ENCODE results near the gene LTBP3.

LTBP3 gene

GRCh38 chr11:65497141-65498041, 60.8 kb downstream of the LTBP3 start:
- in situ Hi-C loops (cut with HindIII; ENCODE audit: low sequenced_read_pairs), result loop anchor here (5.0 kb wide), 1 partner anchor 75 kb away; the partner anchor contains the start of gene NEAT1
- TF ChIP-seq, protein P1, sequence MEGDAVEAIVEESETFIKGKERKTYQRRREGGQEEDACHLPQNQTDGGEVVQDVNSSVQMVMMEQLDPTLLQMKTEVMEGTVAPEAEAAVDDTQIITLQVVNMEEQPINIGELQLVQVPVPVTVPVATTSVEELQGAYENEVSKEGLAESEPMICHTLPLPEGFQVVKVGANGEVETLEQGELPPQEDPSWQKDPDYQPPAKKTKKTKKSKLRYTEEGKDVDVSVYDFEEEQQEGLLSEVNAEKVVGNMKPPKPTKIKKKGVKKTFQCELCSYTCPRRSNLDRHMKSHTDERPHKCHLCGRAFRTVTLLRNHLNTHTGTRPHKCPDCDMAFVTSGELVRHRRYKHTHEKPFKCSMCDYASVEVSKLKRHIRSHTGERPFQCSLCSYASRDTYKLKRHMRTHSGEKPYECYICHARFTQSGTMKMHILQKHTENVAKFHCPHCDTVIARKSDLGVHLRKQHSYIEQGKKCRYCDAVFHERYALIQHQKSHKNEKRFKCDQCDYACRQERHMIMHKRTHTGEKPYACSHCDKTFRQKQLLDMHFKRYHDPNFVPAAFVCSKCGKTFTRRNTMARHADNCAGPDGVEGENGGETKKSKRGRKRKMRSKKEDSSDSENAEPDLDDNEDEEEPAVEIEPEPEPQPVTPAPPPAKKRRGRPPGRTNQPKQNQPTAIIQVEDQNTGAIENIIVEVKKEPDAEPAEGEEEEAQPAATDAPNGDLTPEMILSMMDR (IDR thresholded peaks at IDR 0.05; ENCODE audit: low read depth, low read length), result no peak
- peak overlapping the region; percentile 91 for H3K4me3 ChIP-seq (ENCODE audit: low read depth, low read length)
- DNase-seq (ENCODE audit: low read depth, low spot score), result peak; percentile 99

DNA sequence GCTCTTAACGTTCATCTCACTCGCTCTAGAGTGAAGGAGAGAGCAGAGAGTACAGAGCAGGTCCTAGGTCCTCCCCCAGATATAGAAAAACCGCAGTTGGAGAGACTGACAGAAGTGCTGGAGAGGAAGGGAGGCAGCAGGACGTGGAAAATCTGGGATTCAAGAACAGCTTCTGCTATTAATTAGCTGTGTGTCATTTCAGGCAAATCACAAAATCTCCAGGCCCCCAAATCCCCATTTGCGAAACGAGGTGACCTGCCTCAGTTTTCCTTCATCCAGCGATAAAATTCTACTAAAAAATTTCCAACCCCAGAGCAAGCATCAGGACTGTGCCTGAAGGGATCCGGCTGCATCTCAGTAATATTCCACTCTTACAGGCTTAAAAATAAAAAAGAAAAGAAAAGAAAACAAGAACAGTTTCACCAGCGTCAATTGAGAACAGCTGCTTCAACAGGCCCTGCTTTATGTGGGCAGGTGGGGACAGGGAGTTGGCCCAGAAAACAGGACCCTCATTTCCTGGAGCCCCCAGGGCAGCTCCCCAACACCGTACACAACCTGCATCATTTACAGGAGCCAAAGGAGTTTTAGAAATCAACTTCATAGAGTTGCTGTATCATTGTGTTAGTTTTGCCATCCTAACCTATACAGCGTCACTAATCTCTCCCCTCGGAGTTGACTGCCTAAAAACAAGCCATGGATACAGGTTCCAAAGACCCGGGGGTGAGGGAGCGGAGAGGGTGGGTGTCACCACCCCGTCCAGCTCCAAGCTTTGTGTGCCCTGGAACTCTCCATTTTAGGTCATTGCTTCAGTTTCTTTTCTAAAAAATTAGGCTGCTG, 61.6 kb downstream of the LTBP3 start:
- in situ Hi-C loops (cut with HindIII; ENCODE audit: low sequenced_read_pairs), result loop anchor here (5.0 kb wide), 1 partner anchor 74 kb away; the partner anchor contains the start of gene NEAT1
- TF ChIP-seq, protein P1 (IDR thresholded peaks at IDR 0.05; ENCODE audit: low read depth, low read length), result no peak
- peak overlapping the region; percentile 16 for H3K4me3 ChIP-seq (ENCODE audit: low read depth, low read length)
- peak; percentile 51 for DNase-seq (ENCODE audit: low read depth, low spot score)

DNA sequence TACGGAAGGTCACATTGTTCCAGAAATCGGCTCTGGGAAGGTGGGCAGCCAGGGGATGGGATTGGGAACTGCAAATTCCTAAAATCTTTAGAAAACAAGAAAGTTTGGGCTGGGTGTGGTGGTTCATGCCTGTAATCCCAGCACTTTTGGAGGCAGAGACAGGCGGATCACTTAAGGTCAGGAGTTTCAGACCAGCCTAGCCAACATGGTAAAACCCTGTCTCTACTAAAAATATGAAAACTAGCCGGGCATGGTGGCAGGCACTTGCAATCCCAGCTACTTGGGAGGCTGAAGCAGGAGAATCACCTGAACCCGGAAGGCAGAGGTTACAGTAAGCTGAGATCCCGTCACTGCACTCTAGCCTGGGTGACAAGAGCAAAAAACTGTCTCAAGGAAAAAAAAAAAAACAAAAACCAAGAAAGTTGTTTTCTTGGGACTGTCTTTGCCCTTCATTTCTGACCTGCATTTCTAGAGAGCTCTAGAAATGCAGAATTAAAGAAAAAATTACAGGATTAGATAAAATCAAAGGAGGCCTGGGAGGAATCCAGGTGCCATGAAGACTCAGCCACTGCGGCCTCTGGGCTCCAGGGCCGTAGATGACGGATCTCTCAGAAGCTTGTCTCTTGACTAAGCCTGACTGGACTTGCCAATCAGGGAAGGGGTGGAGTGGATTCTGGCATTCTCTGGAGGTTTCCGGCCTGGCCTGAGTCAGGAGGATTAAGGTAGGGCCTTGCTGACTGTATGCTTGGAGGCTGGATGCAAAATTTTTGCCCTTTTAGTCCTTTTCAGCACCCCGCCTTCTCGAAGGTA, 64.6 kb downstream of the LTBP3 start:
- in situ Hi-C loops (cut with HindIII; ENCODE audit: low sequenced_read_pairs), result no loop called here
- DNase-seq (ENCODE audit: low read depth, low spot score), result peak; percentile 91
- no peak overlapping the region for H3K4me3 ChIP-seq (ENCODE audit: low read depth, low read length)
- TF ChIP-seq, protein P1 (IDR thresholded peaks at IDR 0.05; ENCODE audit: low read depth, low read length), result no peak

DNA sequence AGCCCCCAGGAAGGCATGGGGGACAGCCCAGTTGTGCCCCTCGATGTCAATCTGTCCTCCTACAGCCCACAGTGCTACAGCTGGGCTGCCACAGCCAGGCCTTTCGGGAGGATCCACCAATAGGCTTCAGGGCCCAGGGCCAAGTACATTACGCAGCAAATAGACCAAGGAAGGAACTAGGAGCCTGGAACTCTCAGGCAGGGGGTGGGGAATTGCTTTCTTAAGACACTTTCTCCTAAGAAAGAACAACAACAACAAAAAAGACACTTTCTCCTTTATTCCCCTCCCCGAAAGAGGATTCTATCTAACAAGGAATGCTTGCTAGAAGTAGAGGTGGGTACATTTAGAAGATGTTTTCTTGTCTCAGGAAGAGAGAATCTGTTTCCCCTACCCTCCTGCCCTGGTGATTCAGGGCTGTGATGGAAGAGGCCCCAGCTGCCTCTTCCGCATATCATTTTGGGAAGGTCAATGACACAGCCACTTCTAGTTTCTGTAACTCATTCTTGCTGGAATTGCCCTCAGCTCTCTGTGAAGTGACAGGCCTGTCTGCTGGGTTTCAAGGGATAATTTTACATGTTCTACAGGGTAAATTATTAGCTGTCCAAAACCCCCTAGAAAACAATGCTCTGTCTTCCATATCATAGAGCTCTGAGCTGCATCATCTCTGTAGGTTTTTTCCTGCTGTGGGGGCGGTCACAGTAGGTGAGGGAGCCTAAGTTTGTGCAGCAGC, 65.4 kb downstream of the LTBP3 start:
- in situ Hi-C loops (cut with HindIII; ENCODE audit: low sequenced_read_pairs), result no loop called here
- no peak overlapping the region for H3K4me3 ChIP-seq (ENCODE audit: low read depth, low read length)
- DNase-seq (ENCODE audit: low read depth, low spot score), result peak; percentile 93
- TF ChIP-seq, protein P1 (IDR thresholded peaks at IDR 0.05; ENCODE audit: low read depth, low read length), result no peak

DNA sequence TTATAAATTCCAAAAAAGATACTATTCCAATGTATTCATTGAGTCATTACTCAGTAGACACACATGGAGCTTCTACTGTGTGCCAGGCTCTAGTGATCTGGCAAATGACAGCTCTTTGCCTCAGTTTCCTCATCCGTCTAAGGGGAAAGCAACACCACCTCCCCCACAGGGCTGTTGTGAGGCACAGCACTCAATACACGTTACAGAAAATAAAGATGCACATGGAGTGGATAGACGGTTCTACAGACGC, 65.8 kb downstream of the LTBP3 start:
- no peak for DNase-seq (ENCODE audit: low read depth, low spot score)
- no peak overlapping the region for H3K4me3 ChIP-seq (ENCODE audit: low read depth, low read length)
- TF ChIP-seq, protein P1 (IDR thresholded peaks at IDR 0.05; ENCODE audit: low read depth, low read length), result no peak
- in situ Hi-C loops (cut with HindIII; ENCODE audit: low sequenced_read_pairs), result no loop called here
